ENCODE results near the gene GPC4.

GPC4 gene

DNA sequence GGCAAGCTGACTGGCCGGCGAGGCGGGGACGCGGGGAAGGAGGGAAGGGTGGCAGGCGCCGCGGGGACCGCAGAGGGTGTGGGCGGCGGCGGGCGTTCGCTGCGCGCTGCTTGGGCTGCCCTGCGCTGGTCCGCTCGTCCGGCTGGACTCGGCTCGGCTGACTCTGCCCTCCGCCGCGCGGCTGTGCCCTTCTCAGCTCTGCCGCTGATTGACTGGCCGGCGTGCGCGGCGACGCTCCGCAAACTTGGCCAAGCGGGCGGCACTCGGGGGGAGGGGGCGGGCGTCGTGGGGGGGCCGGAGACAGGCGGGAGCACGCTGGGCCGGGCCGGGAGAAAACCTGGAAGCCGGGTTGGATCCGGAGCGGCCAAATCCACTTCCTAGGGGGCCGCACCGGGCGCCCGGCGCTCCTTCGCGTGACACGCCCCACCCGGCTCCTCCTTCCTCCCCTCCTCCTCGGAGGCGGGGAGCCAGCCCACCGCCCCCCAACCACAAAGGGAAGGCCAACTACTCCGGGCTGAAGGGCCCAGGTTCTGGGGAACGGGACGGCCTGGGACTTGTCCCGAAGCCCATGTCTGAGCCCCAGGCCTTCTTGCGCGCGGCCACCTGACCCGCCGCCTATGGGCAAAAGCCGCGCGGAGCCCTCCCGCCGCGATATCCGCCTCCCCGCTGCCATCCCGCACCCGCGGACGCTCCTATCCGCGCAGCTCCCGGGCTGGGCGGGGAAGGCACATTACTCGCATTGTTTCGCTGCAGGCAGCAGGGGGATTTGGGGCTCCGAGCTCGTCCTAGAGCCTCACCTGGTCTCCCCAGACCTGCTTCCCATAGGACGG, at the start of gene GPC4:
Gene GPC4, minus strand, starts transcription at position 214 of the 830 bp plus-strand sequence. CDS start 524 bp downstream, outside the sequence.
- Histone ChIP-seq H3K9me3 (no peaks in the 10 kb centered on the region), H3K4me1 (peaks cover 0 to 27% (median 2%) of the 10 kb centered on the region in 4 donors), H3K27me3 (no peaks in the 10 kb centered on the region), H3K27ac (peak within 1 kb of the TSS; percentile 84 to 86), H3K4me3 (peak within 1 kb of the TSS; percentile 77 to 81), H3K36me3 (no peaks in the 10 kb centered on the region)
- peak; percentile 52 to 85 for DNase-seq
- TF ChIP-seq, protein P1, sequence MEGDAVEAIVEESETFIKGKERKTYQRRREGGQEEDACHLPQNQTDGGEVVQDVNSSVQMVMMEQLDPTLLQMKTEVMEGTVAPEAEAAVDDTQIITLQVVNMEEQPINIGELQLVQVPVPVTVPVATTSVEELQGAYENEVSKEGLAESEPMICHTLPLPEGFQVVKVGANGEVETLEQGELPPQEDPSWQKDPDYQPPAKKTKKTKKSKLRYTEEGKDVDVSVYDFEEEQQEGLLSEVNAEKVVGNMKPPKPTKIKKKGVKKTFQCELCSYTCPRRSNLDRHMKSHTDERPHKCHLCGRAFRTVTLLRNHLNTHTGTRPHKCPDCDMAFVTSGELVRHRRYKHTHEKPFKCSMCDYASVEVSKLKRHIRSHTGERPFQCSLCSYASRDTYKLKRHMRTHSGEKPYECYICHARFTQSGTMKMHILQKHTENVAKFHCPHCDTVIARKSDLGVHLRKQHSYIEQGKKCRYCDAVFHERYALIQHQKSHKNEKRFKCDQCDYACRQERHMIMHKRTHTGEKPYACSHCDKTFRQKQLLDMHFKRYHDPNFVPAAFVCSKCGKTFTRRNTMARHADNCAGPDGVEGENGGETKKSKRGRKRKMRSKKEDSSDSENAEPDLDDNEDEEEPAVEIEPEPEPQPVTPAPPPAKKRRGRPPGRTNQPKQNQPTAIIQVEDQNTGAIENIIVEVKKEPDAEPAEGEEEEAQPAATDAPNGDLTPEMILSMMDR (IDR thresholded peaks at IDR 0.05) = no peak
- intact Hi-C loops (cut with DNase I; ENCODE audit: low total_unique reads) = no loop called here

DNA sequence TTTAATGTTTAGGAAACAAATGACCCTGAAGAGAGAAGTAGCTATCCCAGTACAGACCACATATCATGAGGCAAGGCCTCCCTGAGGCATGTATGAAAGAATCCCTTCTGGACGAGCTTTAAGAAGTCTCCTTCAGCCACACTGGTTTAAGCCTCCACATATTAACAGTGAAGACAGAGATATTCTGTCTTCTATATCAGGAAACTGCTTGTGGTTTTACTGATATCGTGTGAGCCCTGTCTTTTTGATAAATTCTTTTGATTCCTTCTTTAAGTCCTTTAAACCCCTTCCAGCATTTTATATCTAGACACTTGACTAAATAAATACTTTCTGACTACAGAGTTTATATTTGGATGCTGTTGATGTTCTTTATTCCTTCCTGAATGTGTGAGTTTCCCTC, 45.9 kb upstream of the GPC4 start:
- no peaks in the 10 kb centered on the region for H3K27me3 ChIP-seq
- no peak for DNase-seq
- H3K4me3 ChIP-seq = no peak overlapping the region
- TF ChIP-seq, protein P1 (IDR thresholded peaks at IDR 0.05) = no peak
- H3K4me1 ChIP-seq = no peaks in the 10 kb centered on the region
- H3K27ac ChIP-seq = no peak overlapping the region
- H3K9me3 ChIP-seq = no peaks in the 10 kb centered on the region
- no peaks in the 10 kb centered on the region for H3K36me3 ChIP-seq
- intact Hi-C loops (cut with DNase I; ENCODE audit: low total_unique reads) = loop anchor here (10.0 kb wide), 1 partner anchor 64 kb away; no protein-coding TSS in a partner anchor

- H3K27me3 ChIP-seq = no peaks in the 10 kb centered on the region
Measured at GRCh38 chrX:133454924-133455323, 39.6 kb upstream of the GPC4 start.

DNA sequence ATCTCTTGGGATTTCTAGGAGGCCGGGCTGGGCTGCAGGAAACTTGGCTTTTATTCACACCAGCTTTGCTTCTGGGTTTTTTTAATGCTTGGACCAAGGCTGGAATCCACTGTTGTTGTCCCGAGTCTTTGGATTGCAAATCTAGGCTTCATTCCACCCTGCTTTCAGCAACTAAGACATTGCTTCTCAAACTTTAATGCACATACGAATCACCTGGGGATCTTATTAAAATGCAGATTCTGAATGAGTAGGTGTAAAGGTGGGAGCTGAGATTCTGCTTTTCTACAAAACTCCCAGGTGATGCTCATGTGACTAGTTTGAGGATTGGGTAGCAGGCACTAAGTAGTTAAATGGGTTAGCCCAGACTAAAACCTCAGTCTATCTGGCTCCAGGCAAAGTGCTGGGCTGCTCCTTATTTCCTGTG, 39.2 kb upstream of the GPC4 start:
- H3K4me1 ChIP-seq = no peaks in the 10 kb centered on the region
- TF ChIP-seq, protein P1 (IDR thresholded peaks at IDR 0.05) = no peak
- no peaks in the 10 kb centered on the region for H3K27me3 ChIP-seq
- no peak overlapping the region for H3K27ac ChIP-seq
- H3K9me3 ChIP-seq = no peaks in the 10 kb centered on the region
- no peak overlapping the region for H3K4me3 ChIP-seq
- no peak for DNase-seq
- intact Hi-C loops (cut with DNase I; ENCODE audit: low total_unique reads) = no loop called here
- no peaks in the 10 kb centered on the region for H3K36me3 ChIP-seq

More at GRCh38 chrX:133454924-133455323, 39.6 kb upstream of the GPC4 start:
- Histone ChIP-seq H3K27ac (no peak overlapping the region), H3K36me3 (no peaks in the 10 kb centered on the region), H3K4me3 (no peak overlapping the region), H3K9me3 (no peaks in the 10 kb centered on the region), H3K4me1 (no peaks in the 10 kb centered on the region)
- DNase-seq = no peak
- TF ChIP-seq, protein P1 (IDR thresholded peaks at IDR 0.05) = no peak
- intact Hi-C loops (cut with DNase I; ENCODE audit: low total_unique reads) = no loop called here

- intact Hi-C loops (cut with DNase I; ENCODE audit: low total_unique reads) = no loop called here
- Histone ChIP-seq H3K9me3 (no peaks in the 10 kb centered on the region), H3K4me1 (no peaks in the 10 kb centered on the region), H3K36me3 (no peaks in the 10 kb centered on the region), H3K27me3 (no peaks in the 10 kb centered on the region), H3K27ac (no peak overlapping the region), H3K4me3 (no peak overlapping the region)
- DNase-seq = no peak
- TF ChIP-seq, protein P1 (IDR thresholded peaks at IDR 0.05) = no peak
Measured at GRCh38 chrX:133448512-133449076, 33.3 kb upstream of the GPC4 start.
